ENCODE measurements around the gene CABYR. TPM values are rescaled to one million over a fixed set of nuclear protein-coding genes. Genes with fewer than 3 reads are reported as not detected.

Gene CABYR
- total RNA-seq, 1 experiment from 2014 or later = 3.3 TPM

DNA sequence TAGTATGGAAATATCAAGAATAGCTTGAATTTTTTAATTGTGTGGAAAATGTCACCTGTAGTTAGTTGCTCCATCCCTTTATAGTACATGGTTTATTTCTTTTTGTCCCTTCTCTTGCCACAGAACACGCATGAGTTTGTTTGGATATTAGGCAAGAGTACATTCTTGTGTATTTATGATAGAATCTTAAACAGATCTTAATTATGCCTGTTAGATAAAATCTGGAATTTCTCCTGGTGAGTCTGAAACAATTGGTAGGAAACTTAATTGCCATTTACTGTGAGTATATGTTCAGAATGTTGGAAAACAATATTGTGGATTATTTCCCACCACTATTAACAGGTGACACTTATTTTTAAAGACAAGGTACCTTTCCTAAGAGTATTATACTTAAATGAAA is 30.2 kb upstream of the CABYR start:
- TF ChIP-seq, protein P1, sequence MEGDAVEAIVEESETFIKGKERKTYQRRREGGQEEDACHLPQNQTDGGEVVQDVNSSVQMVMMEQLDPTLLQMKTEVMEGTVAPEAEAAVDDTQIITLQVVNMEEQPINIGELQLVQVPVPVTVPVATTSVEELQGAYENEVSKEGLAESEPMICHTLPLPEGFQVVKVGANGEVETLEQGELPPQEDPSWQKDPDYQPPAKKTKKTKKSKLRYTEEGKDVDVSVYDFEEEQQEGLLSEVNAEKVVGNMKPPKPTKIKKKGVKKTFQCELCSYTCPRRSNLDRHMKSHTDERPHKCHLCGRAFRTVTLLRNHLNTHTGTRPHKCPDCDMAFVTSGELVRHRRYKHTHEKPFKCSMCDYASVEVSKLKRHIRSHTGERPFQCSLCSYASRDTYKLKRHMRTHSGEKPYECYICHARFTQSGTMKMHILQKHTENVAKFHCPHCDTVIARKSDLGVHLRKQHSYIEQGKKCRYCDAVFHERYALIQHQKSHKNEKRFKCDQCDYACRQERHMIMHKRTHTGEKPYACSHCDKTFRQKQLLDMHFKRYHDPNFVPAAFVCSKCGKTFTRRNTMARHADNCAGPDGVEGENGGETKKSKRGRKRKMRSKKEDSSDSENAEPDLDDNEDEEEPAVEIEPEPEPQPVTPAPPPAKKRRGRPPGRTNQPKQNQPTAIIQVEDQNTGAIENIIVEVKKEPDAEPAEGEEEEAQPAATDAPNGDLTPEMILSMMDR (IDR thresholded peaks at IDR 0.05; ENCODE audit: insufficient read depth in 1 of 2, low read depth in 1 of 2, low read length in 1 of 2, severe bottlenecking in 1 of 2, unreplicated experiment in 1 of 2) = no peak
- Histone ChIP-seq H3K36me3 (ENCODE audit: control insufficient read depth, insufficient read depth, low read length) (no peaks in the 10 kb centered on the region), H3K4me3 (ENCODE audit: low read depth, low read length) (no peak overlapping the region), H3K4me1 (no peaks in the 10 kb centered on the region), H3K27me3 (replicated peaks; ENCODE audit: control insufficient read depth, insufficient read depth, low read length) (no peaks in the 10 kb centered on the region), H3K9me3 (no peaks in the 10 kb centered on the region)
- no peak overlapping the region for H3K4me3 Mint-ChIP-seq (ENCODE audit: unreplicated experiment)
- intact Hi-C loops (cut with micrococcal nuclease; ENCODE audit: unreplicated experiment) = no loop called here
- H3K27ac Mint-ChIP-seq (ENCODE audit: unreplicated experiment) = no peak overlapping the region
- no peaks in the 10 kb centered on the region for H3K9me3 Mint-ChIP-seq (ENCODE audit: unreplicated experiment)
- no peaks in the 10 kb centered on the region for H3K27me3 Mint-ChIP-seq (ENCODE audit: insufficient read depth, unreplicated experiment)
- ChIA-PET CTCF (no interaction called here), POLR2A (no interaction called here)
- no TSS peak for BruUV-seq (replicated peaks)
- no peaks in the 10 kb centered on the region for H3K4me1 Mint-ChIP-seq (ENCODE audit: low read depth, unreplicated experiment)
- H3K36me3 Mint-ChIP-seq (ENCODE audit: insufficient read depth, unreplicated experiment) = no peaks in the 10 kb centered on the region
- no peak for DNase-seq

DNA sequence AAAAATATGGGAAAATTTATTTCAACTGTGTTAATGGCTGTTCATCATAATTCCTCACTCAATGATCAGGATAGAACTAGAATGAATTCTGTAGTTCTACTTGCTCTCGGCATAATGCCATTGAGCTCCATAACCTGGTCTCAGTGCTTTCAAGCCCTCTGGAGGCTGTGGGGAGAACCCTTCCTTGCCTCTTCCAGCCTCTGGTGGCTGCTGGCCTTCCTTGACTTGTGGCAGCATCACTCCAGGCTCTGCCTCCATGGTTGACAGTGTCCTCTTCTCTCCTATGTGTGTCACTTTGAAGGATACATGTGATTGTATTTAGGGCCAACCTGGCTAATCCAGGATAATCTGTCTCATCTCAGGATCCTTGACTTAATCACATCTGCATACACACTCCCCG is 26.9 kb upstream of the CABYR start:
- Mint-ChIP-seq H3K4me3 (ENCODE audit: unreplicated experiment) (no peak overlapping the region), H3K9me3 (ENCODE audit: unreplicated experiment) (no peaks in the 10 kb centered on the region), H3K27ac (ENCODE audit: unreplicated experiment) (no peak overlapping the region), H3K4me1 (ENCODE audit: low read depth, unreplicated experiment) (no peaks in the 10 kb centered on the region), H3K27me3 (ENCODE audit: insufficient read depth, unreplicated experiment) (no peaks in the 10 kb centered on the region), H3K36me3 (ENCODE audit: insufficient read depth, unreplicated experiment) (no peaks in the 10 kb centered on the region)
- intact Hi-C loops (cut with micrococcal nuclease; ENCODE audit: unreplicated experiment) = loop anchor here (10.0 kb wide), 3 partner anchors 57 to 187 kb away; no protein-coding TSS in a partner anchor
- ChIA-PET CTCF (no interaction called here), POLR2A (no interaction called here)
- DNase-seq = no peak
- H3K4me3 ChIP-seq (ENCODE audit: low read depth, low read length) = no peak overlapping the region
- no peaks in the 10 kb centered on the region for H3K9me3 ChIP-seq
- H3K36me3 ChIP-seq (ENCODE audit: control insufficient read depth, insufficient read depth, low read length) = no peaks in the 10 kb centered on the region
- H3K4me1 ChIP-seq = no peaks in the 10 kb centered on the region
- BruUV-seq (replicated peaks) = no TSS peak
- TF ChIP-seq, protein P1 (IDR thresholded peaks at IDR 0.05; ENCODE audit: insufficient read depth in 1 of 2, low read depth in 1 of 2, low read length in 1 of 2, severe bottlenecking in 1 of 2, unreplicated experiment in 1 of 2) = no peak
- no peaks in the 10 kb centered on the region for H3K27me3 ChIP-seq (replicated peaks; ENCODE audit: control insufficient read depth, insufficient read depth, low read length)

DNA sequence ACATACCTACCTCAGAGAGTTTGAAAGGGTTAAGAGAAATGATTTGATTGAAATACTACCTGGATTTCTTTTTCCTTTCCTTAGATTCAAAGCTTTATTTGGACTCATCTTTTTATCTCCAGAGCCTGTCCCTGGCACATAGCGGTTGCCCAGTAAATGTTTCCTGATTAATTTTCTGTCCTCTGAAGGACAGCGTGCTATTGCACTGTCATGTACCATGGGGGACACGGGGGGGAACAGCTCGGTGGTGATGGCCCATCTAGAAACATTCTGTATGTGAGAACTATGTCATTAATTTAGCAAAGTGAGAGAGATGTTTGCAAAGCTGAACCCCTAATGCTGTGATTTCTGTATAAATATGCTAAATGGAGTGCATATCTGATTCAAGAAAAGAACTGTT is 26.4 kb upstream of the CABYR start:
- H3K4me1 Mint-ChIP-seq (ENCODE audit: low read depth, unreplicated experiment) = no peaks in the 10 kb centered on the region
- no peak overlapping the region for H3K27ac Mint-ChIP-seq (ENCODE audit: unreplicated experiment)
- CTCF ChIA-PET = no interaction called here
- no peaks in the 10 kb centered on the region for H3K9me3 Mint-ChIP-seq (ENCODE audit: unreplicated experiment)
- Histone ChIP-seq H3K36me3 (ENCODE audit: control insufficient read depth, insufficient read depth, low read length) (no peaks in the 10 kb centered on the region), H3K4me1 (no peaks in the 10 kb centered on the region), H3K27me3 (replicated peaks; ENCODE audit: control insufficient read depth, insufficient read depth, low read length) (no peaks in the 10 kb centered on the region), H3K4me3 (ENCODE audit: low read depth, low read length) (no peak overlapping the region), H3K9me3 (no peaks in the 10 kb centered on the region)
- no peaks in the 10 kb centered on the region for H3K36me3 Mint-ChIP-seq (ENCODE audit: insufficient read depth, unreplicated experiment)
- no peaks in the 10 kb centered on the region for H3K27me3 Mint-ChIP-seq (ENCODE audit: insufficient read depth, unreplicated experiment)
- intact Hi-C loops (cut with micrococcal nuclease; ENCODE audit: unreplicated experiment) = loop anchor here (10.0 kb wide), 3 partner anchors 58 to 188 kb away; no protein-coding TSS in a partner anchor
- DNase-seq = no peak
- BruUV-seq (replicated peaks) = no TSS peak
- POLR2A ChIA-PET = no interaction called here
- no peak overlapping the region for H3K4me3 Mint-ChIP-seq (ENCODE audit: unreplicated experiment)
- TF ChIP-seq, protein P1 (IDR thresholded peaks at IDR 0.05; ENCODE audit: insufficient read depth in 1 of 2, low read depth in 1 of 2, low read length in 1 of 2, severe bottlenecking in 1 of 2, unreplicated experiment in 1 of 2) = no peak
